Spleen (tissue), 11 donors: Measurements from ENCODE around the gene ST7L. TPM values are rescaled to one million over a fixed set of nuclear protein-coding genes. Genes with fewer than 3 reads are reported as not detected.

ENCODE experiments used
- DNase-seq: peaks from one replicate; pipeline ENCODE4 v3.0.0-alpha.2; 2020
- H3K27ac ChIP-seq, 8 donors: fragments of 200-600 bp; sonication (generic) in 7 of 8; 1 replicate in 4 of 8; 2 replicates in 4 of 8; pipeline versions ENCODE4 v1.5.0 to v1.8.0; 2016 to 2021; ENCODE audit warnings: inconsistent platforms in 4 of 8, mild to moderate bottlenecking in 4 of 8, moderate library complexity in 1 of 8
- H3K27me3 ChIP-seq, 7 donors: fragments of 200-600 bp; sonication (generic) in 6 of 7; replicated peaks in 1 of 7; 1 replicate in 4 of 7; 2 replicates in 3 of 7; pipeline versions ENCODE4 v1.5.0 to v1.8.0; 2016 to 2021; ENCODE audit warnings: inconsistent platforms in 3 of 7, mild to moderate bottlenecking in 1 of 7
- H3K36me3 ChIP-seq, 6 donors: fragments of 200-600 bp; sonication (generic) in 5 of 6; 1 replicate in 4 of 6; 2 replicates in 2 of 6; pipeline versions ENCODE4 v1.5.0 to v1.8.0; 2016 to 2021; ENCODE audit warnings: inconsistent platforms in 2 of 6
- H3K4me1 ChIP-seq, 6 donors: fragments of 200-600 bp; sonication (generic) in 5 of 6; 1 replicate in 3 of 6; 2 replicates in 3 of 6; pipeline versions ENCODE4 v1.5.0 to v1.8.0; 2016 to 2021; ENCODE audit warnings: inconsistent platforms in 3 of 6
- H3K4me3 ChIP-seq, 8 donors: fragments of 200-600 bp; sonication (generic) in 7 of 8; 1 replicate in 4 of 8; 2 replicates in 4 of 8; pipeline versions ENCODE4 v1.5.0 to v1.8.0; 2016 to 2021; ENCODE audit warnings: inconsistent platforms in 4 of 8, mild to moderate bottlenecking in 4 of 8, moderate library complexity in 2 of 8
- H3K9me3 ChIP-seq, 8 donors: fragments of 200-600 bp; sonication (generic) in 7 of 8; 1 replicate in 4 of 8; 2 replicates in 4 of 8; pipeline versions ENCODE4 v1.5.0 to v1.8.0; 2016 to 2021; ENCODE audit warnings: inconsistent platforms in 4 of 8
- CTCF ChIP-seq, 11 experiments: fragments of 200-600 bp in 7 of 11; fragments of 450-650 bp in 4 of 11; sonication (generic) in 4 of 11; IDR thresholded peaks in 8 of 11; conservative IDR thresholded peaks in 3 of 11; 1 replicate in 7 of 11; 2 replicates in 4 of 11; pipeline versions ENCODE4 v1.4.0 to v1.8.0; 2016 to 2021; ENCODE audit warnings: antibody characterized with exemption in 11 of 11, inconsistent platforms in 4 of 11, mild to moderate bottlenecking in 1 of 11
- POLR2A ChIP-seq, 3 donors: fragments of 450-650 bp; IDR thresholded peaks; one replicate each; pipeline ENCODE4 v1.5.1; 2017; ENCODE audit warnings: antibody characterized with exemption in 3 of 3, mild to moderate bottlenecking in 1 of 3
- POLR2AphosphoS5 ChIP-seq, 3 donors: sonication (generic); formaldehyde crosslinking; IDR thresholded peaks; one replicate each; pipeline ENCODE4 v1.5.1; 2017; ENCODE audit warnings: antibody characterized with exemption in 3 of 3
- WGBS, 5 donors: extraction: QIAGEN DNeasy Blood & Tissue Kit in 3 of 5; methylation state at CpG; one replicate each; pipeline versions ENCODE4 v1.1.5 to v1.1.7; 2013 to 2018; 5-methylcytosine and 5-hydroxymethylcytosine counted together
- intact Hi-C: fragments of 100-400 bp; cut with DNase I; formaldehyde crosslinking; loops from one replicate; pipeline ENCODE4 v1.15.0; 2023; ENCODE audit warnings: low total_unique reads
- polyA plus RNA-seq, 3 donors: library from polyadenylated mRNA; stranded (reverse); fragments of 200-250 nt; gene quantifications; one replicate each; pipeline ENCODE4 v1.2.1, GENCODE V29; 2013
- total RNA-seq, 7 donors: library from RNA; depleted of rRNA in 3 of 7; stranded (reverse); fragments of >200 nt in 3 of 7; fragmentation: NEBNext Ultra II Directional in 4 of 7; extraction: Animal tissue kit (Norgen Biotek cat#: 25700) in 4 of 7; gene quantifications; one replicate each; pipeline versions ENCODE4 v1.1.0 to v1.2.1, GENCODE V29; 2016 to 2021
- donor health status: healthy with polysubstance abuse.
- donor health status: DM: no; HTN: no; CAD: no; lungs with moderate emphysema.
- donor health status: DM: no; HTN: no; CAD: no.
- donor health status: Bipolar disorder and iron deficiency.
- donor health status: healthy.
- donor health status: DM: no; HTN: no; CAD: no.
- donor health status: DM: yes; HTN: yes; CAD: no.

Gene ST7L
- total and polyA plus RNA-seq, 10 donors: 6.1 to 23.9 (median 18.6) TPM

DNA sequence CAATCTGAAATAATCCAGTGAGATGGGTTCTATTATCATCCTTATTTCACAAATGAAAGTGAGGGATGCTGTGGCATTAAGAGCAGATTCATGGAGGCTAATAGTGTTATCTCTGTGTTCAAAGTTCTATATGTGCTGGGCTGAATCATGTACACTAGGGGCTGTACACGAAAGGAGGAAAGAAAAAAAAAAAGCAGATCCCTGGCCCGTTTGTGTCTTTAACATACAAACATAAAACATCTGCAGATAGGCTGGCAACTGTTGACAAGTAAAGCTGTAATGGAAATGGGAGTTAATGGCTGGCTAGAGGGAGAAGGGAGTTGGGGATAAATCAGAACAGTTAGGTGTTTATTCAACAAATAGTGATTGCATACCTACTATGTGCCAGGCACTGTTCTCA is 107.0 kb downstream of the ST7L start:
- Histone ChIP-seq H3K27me3 (peaks cover 0 to 37% (median 27%) of the 10 kb centered on the region in 7 donors), H3K27ac (no peak overlapping the region), H3K4me1 (peaks cover 7 to 26% (median 20%) of the 10 kb centered on the region in 6 donors), H3K9me3 (no peaks in the 10 kb centered on the region), H3K36me3 (peaks cover 0 to under 1% (median 0%) of the 10 kb centered on the region in 6 donors), H3K4me3 (no peak overlapping the region)
- intact Hi-C loops: no loop called here
- 51 to 64% (median 56%) methylated on average over 2 of the region's 2 CpGs for WGBS, 5 donors
- TF ChIP-seq POLR2AphosphoS5 (IDR thresholded peaks at IDR 0.05) (no peak), CTCF (IDR thresholded peaks at IDR 0.05 in 8 of 11, conservative IDR thresholded peaks at IDR 0.05 in 3 of 11) (no peak), POLR2A (IDR thresholded peaks at IDR 0.05) (no peak)
- no peak for DNase-seq

DNA sequence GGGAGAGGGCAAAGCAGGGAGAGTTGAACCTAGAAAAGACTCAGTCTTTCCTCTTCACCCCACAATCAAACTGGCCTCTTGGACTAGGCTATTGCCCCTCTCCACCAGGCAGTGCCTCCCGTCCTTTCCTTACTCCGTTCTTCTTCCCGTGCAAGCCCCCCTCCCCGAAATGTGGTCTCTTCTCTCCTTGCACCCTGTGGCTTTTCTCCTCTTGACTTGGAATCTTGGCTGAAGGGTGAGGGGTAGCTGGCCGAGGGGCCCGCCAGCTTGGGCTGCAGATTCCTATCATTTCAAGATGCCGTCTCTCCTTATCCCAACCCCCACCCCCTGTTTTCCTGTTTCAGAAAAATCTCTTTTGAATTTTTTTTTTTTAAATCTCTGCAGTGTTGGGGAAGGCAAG is 108.6 kb downstream of the ST7L start:
- TF ChIP-seq CTCF (IDR thresholded peaks at IDR 0.05 in 8 of 11, conservative IDR thresholded peaks at IDR 0.05 in 3 of 11): no peak
- no peak for TF ChIP-seq POLR2AphosphoS5 (IDR thresholded peaks at IDR 0.05)
- TF ChIP-seq POLR2A (IDR thresholded peaks at IDR 0.05): no peak
- no peak overlapping the region for H3K27ac ChIP-seq
- WGBS, 5 donors: 74 to 81% (median 76%) methylated on average over 7 of the region's 7 CpGs
- no peaks in the 10 kb centered on the region for H3K36me3 ChIP-seq
- H3K9me3 ChIP-seq: no peaks in the 10 kb centered on the region
- no peak overlapping the region for H3K4me3 ChIP-seq
- DNase-seq: no peak
- peaks cover 7 to 26% (median 20%) of the 10 kb centered on the region in 6 donors for H3K4me1 ChIP-seq
- intact Hi-C loops: no loop called here
- peaks cover 0 to 51% (median 31%) of the 10 kb centered on the region in 7 donors for H3K27me3 ChIP-seq

- Histone ChIP-seq H3K36me3 (no peaks in the 10 kb centered on the region), H3K27me3 (peaks cover 0 to 57% (median 31%) of the 10 kb centered on the region in 7 donors), H3K4me1 (peaks cover 7 to 26% (median 20%) of the 10 kb centered on the region in 6 donors), H3K4me3 (peak overlapping the region in 3 of 8 donors; percentile 59 to 74 (median 63)), H3K9me3 (no peaks in the 10 kb centered on the region), H3K27ac (no peak overlapping the region)
- intact Hi-C loops: loop anchor here (5.0 kb wide), 1 partner anchor 198 kb away; the partner anchor contains the start of gene RHOC
- 42 to 62% (median 52%) methylated on average over 14 to 16 of the region's 16 CpGs for WGBS, 5 donors
- TF ChIP-seq POLR2AphosphoS5 (IDR thresholded peaks at IDR 0.05): no peak
- TF ChIP-seq CTCF (IDR thresholded peaks at IDR 0.05 in 8 of 11, conservative IDR thresholded peaks at IDR 0.05 in 3 of 11): no peak
- TF ChIP-seq POLR2A (IDR thresholded peaks at IDR 0.05): no peak
- no peak for DNase-seq
Observed at GRCh38 chr1:112509660-112510178, 109.2 kb downstream of the ST7L start.

GRCh38 chr1:112509005-112509659 is 109.8 kb downstream of the ST7L start:
- peaks cover 7 to 26% (median 20%) of the 10 kb centered on the region in 6 donors for H3K4me1 ChIP-seq
- DNase-seq: peak; percentile 80
- H3K4me3 ChIP-seq: peak overlapping the region; percentile 50 to 74 (median 58)
- WGBS, 5 donors: 7 to 31% (median 11%) methylated on average over 27 to 66 of the region's 66 CpGs
- TF ChIP-seq CTCF (IDR thresholded peaks at IDR 0.05 in 8 of 11, conservative IDR thresholded peaks at IDR 0.05 in 3 of 11): no peak
- peak in 1 of 3 donors; percentile 27 for TF ChIP-seq POLR2AphosphoS5 (IDR thresholded peaks at IDR 0.05)
- no peak for TF ChIP-seq POLR2A (IDR thresholded peaks at IDR 0.05)
- no peaks in the 10 kb centered on the region for H3K36me3 ChIP-seq
- intact Hi-C loops: loop anchor here (5.0 kb wide), 1 partner anchor 198 kb away; the partner anchor contains the start of gene RHOC
- H3K9me3 ChIP-seq: no peaks in the 10 kb centered on the region
- peaks cover 0 to 63% (median 31%) of the 10 kb centered on the region in 7 donors for H3K27me3 ChIP-seq
- H3K27ac ChIP-seq: no peak overlapping the region
